ENCODE measurements around the gene CTAG1B.
"Not testable (repeated sequence)": the region's sequence is repeated elsewhere in the genome, so short reads cannot be mapped to it uniquely, and the experiment has no call there.

The CTAG1B gene

DNA sequence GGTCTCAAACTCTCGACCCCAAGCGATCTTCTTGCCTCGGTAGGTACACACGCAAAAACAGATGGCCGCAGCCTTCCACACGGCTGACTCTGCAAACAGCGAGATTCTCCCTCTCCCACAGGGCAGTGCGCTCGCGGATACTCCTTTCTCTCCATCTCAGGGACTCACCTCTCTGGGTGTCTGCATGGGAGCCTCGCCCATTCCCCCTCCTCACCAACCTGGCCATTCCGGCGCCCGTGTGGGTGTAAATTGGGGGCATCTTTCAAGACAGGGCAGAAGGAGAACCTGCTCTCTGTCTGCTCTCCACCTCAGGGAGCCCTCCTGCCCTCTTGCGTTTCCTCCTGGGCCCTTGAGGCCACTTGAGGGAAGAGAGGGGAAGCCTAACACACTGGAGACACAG lies 29.8 kb upstream of the CTAG1B start:
- no peak for DNase-seq
- H3K23ac ChIP-seq (ENCODE audit: low read length in 2 of 2) = no peak overlapping the region
- H2AFZ ChIP-seq (ENCODE audit: low read depth, low read length) = no peak overlapping the region
- H2BK5ac ChIP-seq (ENCODE audit: low read depth, low read length, poor library complexity, severe bottlenecking) = no peak overlapping the region
- H2BK12ac ChIP-seq (ENCODE audit: low read length in 2 of 2) = no peak overlapping the region
- H2BK15ac ChIP-seq (ENCODE audit: low read depth, poor library complexity, severe bottlenecking) = no peak overlapping the region
- H2BK120ac ChIP-seq (ENCODE audit: low read depth, low read length) = no peak overlapping the region
- 83% methylated on average over 6 of the region's 15 CpGs for WGBS
- no peak overlapping the region for H3K27ac ChIP-seq (ENCODE audit: low read length, poor library complexity, severe bottlenecking)
- H3K4me1 ChIP-seq (ENCODE audit: control insufficient read depth, insufficient read depth, low read depth, low read length) = no peaks in the 10 kb centered on the region
- H3K9ac ChIP-seq (ENCODE audit: low read length) = no peak overlapping the region
- no peak overlapping the region for H2AK5ac ChIP-seq (ENCODE audit: low read length, severe bottlenecking)
- H3K14ac ChIP-seq (ENCODE audit: low read length in 2 of 2) = no peak overlapping the region
- no peak overlapping the region for H3K4me3 ChIP-seq (ENCODE audit: insufficient read depth in 1 of 2, low read depth in 1 of 2, low read length in 2 of 2)
- no peak overlapping the region for H3K18ac ChIP-seq (ENCODE audit: low read depth in 1 of 2, low read length in 2 of 2)
- peaks cover 0 to 4% of the 10 kb centered on the region in 2 experiments for H3K27me3 ChIP-seq (ENCODE audit: control insufficient read depth in 1 of 2, insufficient read depth in 1 of 2, low read length in 2 of 2)
- no peaks in the 10 kb centered on the region for H3K79me1 ChIP-seq (replicated peaks; ENCODE audit: low read length, poor library complexity, severe bottlenecking)
- H3K4me2 ChIP-seq (ENCODE audit: low read length, poor library complexity, severe bottlenecking) = no peak overlapping the region
- H3K36me3 ChIP-seq (ENCODE audit: control insufficient read depth in 1 of 2, insufficient read depth in 2 of 2, low read depth in 1 of 2, low read length in 2 of 2) = no peaks in the 10 kb centered on the region
- H3K4ac ChIP-seq (ENCODE audit: low read depth in 1 of 2, low read length in 2 of 2) = no peak overlapping the region
- no peak overlapping the region for H4K8ac ChIP-seq (ENCODE audit: low read length)
- H4K91ac ChIP-seq (ENCODE audit: low read length) = no peak overlapping the region
- peaks cover 2% of the 10 kb centered on the region for H3K9me3 ChIP-seq (ENCODE audit: control insufficient read depth, low read length)

DNA sequence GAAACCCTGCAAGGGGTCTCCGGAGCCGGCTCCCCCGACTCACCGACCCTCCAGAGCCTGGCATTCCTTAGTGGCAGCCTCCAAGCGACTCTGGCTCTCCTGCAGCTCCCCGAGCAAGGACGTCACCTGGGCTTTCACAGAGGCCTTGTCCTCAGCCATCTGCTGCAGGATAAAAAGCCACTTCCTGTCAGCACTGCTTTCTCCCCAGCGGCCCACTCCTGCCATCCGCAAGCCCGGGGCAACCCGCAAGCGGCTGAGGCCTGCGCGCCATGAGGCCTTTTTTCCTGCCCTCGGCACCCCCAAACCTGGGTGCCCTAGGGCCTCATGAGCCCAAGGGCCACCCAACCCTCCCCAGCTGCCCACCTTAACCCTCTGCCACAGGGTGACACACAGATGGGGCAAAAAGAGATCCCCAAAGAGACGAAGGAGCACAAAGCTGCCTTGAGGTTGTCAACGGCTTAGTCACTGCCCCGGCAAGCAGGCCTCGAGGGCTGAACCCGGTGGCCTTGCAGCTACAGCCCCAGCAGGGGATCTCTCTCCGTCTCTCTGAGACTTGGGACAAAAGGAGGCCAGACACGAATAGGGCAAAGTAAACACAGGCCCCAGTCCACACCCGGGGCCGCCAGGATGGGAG lies 26.8 kb upstream of the CTAG1B start:
- H3K4me2 ChIP-seq (ENCODE audit: low read length, poor library complexity, severe bottlenecking) = not testable (repeated sequence)

DNA sequence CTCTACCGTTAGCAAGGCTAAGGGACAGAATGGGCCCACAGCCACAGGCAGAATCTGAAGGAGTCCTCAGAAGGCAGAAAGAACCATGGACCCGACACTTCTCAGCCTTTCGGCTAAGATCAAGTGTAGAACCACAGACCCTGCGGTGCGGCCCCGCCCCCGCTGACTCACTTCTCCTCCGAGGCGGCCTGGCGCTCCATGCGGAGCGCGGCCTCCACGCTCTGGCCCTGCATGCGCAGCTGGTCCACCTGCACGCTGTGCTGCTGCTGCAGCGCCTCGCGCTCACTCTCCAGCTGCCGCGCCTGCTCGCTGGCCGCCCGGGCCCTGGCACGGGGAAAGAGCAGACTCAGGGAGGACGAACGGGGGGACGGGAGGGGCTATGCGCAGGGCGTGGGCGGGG lies 24.6 kb upstream of the CTAG1B start:
- H4K91ac ChIP-seq (ENCODE audit: low read length); H3K9me3 ChIP-seq (ENCODE audit: control insufficient read depth, low read length); H3K4me2 ChIP-seq (ENCODE audit: low read length, poor library complexity, severe bottlenecking); H2BK5ac ChIP-seq (ENCODE audit: low read depth, low read length, poor library complexity, severe bottlenecking); H3K27ac ChIP-seq (ENCODE audit: low read length, poor library complexity, severe bottlenecking); H2BK120ac ChIP-seq (ENCODE audit: low read depth, low read length); H2BK12ac ChIP-seq (ENCODE audit: low read length in 2 of 2); H3K79me1 ChIP-seq (replicated peaks; ENCODE audit: low read length, poor library complexity, severe bottlenecking); H3K4ac ChIP-seq (ENCODE audit: low read depth in 1 of 2, low read length in 2 of 2); H3K27me3 ChIP-seq (ENCODE audit: control insufficient read depth in 1 of 2, insufficient read depth in 1 of 2, low read length in 2 of 2); H3K9ac ChIP-seq (ENCODE audit: low read length); H4K8ac ChIP-seq (ENCODE audit: low read length); H2AFZ ChIP-seq (ENCODE audit: low read depth, low read length); H3K4me3 ChIP-seq (ENCODE audit: insufficient read depth in 1 of 2, low read depth in 1 of 2, low read length in 2 of 2); DNase-seq; H3K18ac ChIP-seq (ENCODE audit: low read depth in 1 of 2, low read length in 2 of 2); H2BK15ac ChIP-seq (ENCODE audit: low read depth, poor library complexity, severe bottlenecking); H3K4me1 ChIP-seq (ENCODE audit: control insufficient read depth, insufficient read depth, low read depth, low read length); H3K23ac ChIP-seq (ENCODE audit: low read length in 2 of 2); H3K14ac ChIP-seq (ENCODE audit: low read length in 2 of 2); H2AK5ac ChIP-seq (ENCODE audit: low read length, severe bottlenecking); H3K36me3 ChIP-seq (ENCODE audit: control insufficient read depth in 1 of 2, insufficient read depth in 2 of 2, low read depth in 1 of 2, low read length in 2 of 2): not testable (repeated sequence)
- WGBS = no CpG with 5 or more reads among the region's 31 CpGs

More for the DNA sequence above, 26.8 kb upstream of the CTAG1B start:
- not testable (repeated sequence) for H3K4me3 ChIP-seq (ENCODE audit: insufficient read depth in 1 of 2, low read depth in 1 of 2, low read length in 2 of 2); H2BK12ac ChIP-seq (ENCODE audit: low read length in 2 of 2); H3K18ac ChIP-seq (ENCODE audit: low read depth in 1 of 2, low read length in 2 of 2); H2AK5ac ChIP-seq (ENCODE audit: low read length, severe bottlenecking); H3K14ac ChIP-seq (ENCODE audit: low read length in 2 of 2); DNase-seq; H2BK15ac ChIP-seq (ENCODE audit: low read depth, poor library complexity, severe bottlenecking); H3K27ac ChIP-seq (ENCODE audit: low read length, poor library complexity, severe bottlenecking); H3K36me3 ChIP-seq (ENCODE audit: control insufficient read depth in 1 of 2, insufficient read depth in 2 of 2, low read depth in 1 of 2, low read length in 2 of 2); H2BK5ac ChIP-seq (ENCODE audit: low read depth, low read length, poor library complexity, severe bottlenecking); H3K79me1 ChIP-seq (replicated peaks; ENCODE audit: low read length, poor library complexity, severe bottlenecking); H3K9me3 ChIP-seq (ENCODE audit: control insufficient read depth, low read length); H3K23ac ChIP-seq (ENCODE audit: low read length in 2 of 2); H4K91ac ChIP-seq (ENCODE audit: low read length); H3K9ac ChIP-seq (ENCODE audit: low read length); H3K4me1 ChIP-seq (ENCODE audit: control insufficient read depth, insufficient read depth, low read depth, low read length); H2AFZ ChIP-seq (ENCODE audit: low read depth, low read length); H4K8ac ChIP-seq (ENCODE audit: low read length); H2BK120ac ChIP-seq (ENCODE audit: low read depth, low read length); H3K27me3 ChIP-seq (ENCODE audit: control insufficient read depth in 1 of 2, insufficient read depth in 1 of 2, low read length in 2 of 2); H3K4ac ChIP-seq (ENCODE audit: low read depth in 1 of 2, low read length in 2 of 2)
- no CpG with 5 or more reads among the region's 24 CpGs for WGBS

DNA sequence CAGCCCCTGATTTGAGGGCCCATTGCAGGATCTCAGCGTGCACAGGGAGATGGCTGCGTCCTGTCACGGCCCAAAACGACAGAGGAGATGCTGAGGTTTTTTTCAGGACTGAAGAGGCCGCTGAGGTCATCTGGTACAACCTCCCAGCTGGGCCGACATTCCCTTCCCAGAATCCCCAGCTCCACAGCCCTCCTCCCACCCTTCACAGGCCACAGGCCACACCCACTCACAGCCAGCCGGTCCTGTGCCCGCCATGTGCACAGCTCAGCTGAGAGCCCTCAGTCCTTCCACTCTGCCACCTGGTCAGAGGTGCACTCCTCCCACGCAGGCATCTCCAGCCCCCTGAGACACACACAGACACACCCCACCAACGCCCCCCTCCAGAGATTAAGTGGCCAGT lies 22.7 kb upstream of the CTAG1B start:
- H2AFZ ChIP-seq (ENCODE audit: low read depth, low read length); H3K18ac ChIP-seq (ENCODE audit: low read depth in 1 of 2, low read length in 2 of 2); H3K9me3 ChIP-seq (ENCODE audit: control insufficient read depth, low read length); H3K79me1 ChIP-seq (replicated peaks; ENCODE audit: low read length, poor library complexity, severe bottlenecking); H3K36me3 ChIP-seq (ENCODE audit: control insufficient read depth in 1 of 2, insufficient read depth in 2 of 2, low read depth in 1 of 2, low read length in 2 of 2); H3K9ac ChIP-seq (ENCODE audit: low read length); H3K23ac ChIP-seq (ENCODE audit: low read length in 2 of 2); H2AK5ac ChIP-seq (ENCODE audit: low read length, severe bottlenecking); H4K8ac ChIP-seq (ENCODE audit: low read length); H3K4me3 ChIP-seq (ENCODE audit: insufficient read depth in 1 of 2, low read depth in 1 of 2, low read length in 2 of 2); H3K4me1 ChIP-seq (ENCODE audit: control insufficient read depth, insufficient read depth, low read depth, low read length); H2BK15ac ChIP-seq (ENCODE audit: low read depth, poor library complexity, severe bottlenecking); H2BK120ac ChIP-seq (ENCODE audit: low read depth, low read length); H3K27ac ChIP-seq (ENCODE audit: low read length, poor library complexity, severe bottlenecking); DNase-seq; H2BK12ac ChIP-seq (ENCODE audit: low read length in 2 of 2); H3K27me3 ChIP-seq (ENCODE audit: control insufficient read depth in 1 of 2, insufficient read depth in 1 of 2, low read length in 2 of 2); H3K4ac ChIP-seq (ENCODE audit: low read depth in 1 of 2, low read length in 2 of 2); H3K4me2 ChIP-seq (ENCODE audit: low read length, poor library complexity, severe bottlenecking); H3K14ac ChIP-seq (ENCODE audit: low read length in 2 of 2); H2BK5ac ChIP-seq (ENCODE audit: low read depth, low read length, poor library complexity, severe bottlenecking); H4K91ac ChIP-seq (ENCODE audit: low read length): not testable (repeated sequence)
- WGBS = no CpG with 5 or more reads among the region's 10 CpGs

All from mesenchymal stem cell (in vitro differentiated cells and primary cell).